ENCODE results near the gene UTP25.

DNA sequence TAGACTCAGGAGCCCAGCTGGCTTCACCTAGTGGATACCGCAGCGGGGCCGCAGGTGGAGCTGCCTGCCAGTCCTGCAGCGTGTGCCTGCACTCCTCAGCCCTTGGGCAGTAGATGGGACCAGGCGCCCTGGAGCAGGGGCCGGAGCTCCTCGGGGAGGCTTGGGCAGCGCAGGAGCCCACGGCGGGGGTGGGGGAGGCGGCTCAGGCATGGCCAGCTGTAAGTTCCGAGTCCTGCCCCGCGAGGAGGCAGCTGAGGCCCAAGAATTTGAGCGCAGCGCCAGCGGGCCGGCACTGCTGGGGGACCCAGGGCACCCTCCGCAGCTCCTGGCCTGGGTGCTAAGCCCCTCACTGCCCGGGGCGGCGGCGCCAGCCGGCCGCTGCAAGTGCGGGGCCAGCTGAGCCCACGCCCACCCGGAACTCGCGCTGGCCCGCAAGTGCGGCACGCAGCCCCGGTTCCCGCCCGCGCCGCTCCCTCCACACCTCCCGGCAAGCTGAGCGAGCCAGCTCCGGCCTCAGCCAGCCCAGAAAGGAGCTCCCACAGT is 30.9 kb downstream of the UTP25 start:
- TF ChIP-seq, protein P1, sequence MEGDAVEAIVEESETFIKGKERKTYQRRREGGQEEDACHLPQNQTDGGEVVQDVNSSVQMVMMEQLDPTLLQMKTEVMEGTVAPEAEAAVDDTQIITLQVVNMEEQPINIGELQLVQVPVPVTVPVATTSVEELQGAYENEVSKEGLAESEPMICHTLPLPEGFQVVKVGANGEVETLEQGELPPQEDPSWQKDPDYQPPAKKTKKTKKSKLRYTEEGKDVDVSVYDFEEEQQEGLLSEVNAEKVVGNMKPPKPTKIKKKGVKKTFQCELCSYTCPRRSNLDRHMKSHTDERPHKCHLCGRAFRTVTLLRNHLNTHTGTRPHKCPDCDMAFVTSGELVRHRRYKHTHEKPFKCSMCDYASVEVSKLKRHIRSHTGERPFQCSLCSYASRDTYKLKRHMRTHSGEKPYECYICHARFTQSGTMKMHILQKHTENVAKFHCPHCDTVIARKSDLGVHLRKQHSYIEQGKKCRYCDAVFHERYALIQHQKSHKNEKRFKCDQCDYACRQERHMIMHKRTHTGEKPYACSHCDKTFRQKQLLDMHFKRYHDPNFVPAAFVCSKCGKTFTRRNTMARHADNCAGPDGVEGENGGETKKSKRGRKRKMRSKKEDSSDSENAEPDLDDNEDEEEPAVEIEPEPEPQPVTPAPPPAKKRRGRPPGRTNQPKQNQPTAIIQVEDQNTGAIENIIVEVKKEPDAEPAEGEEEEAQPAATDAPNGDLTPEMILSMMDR (conservative IDR thresholded peaks at IDR 0.05 in 1 of 2, IDR thresholded peaks at IDR 0.05 in 1 of 2; ENCODE audit: extremely low read depth in 1 of 2, insufficient read depth in 1 of 2, low read depth in 1 of 2, low read length in 2 of 2), result no peak
- TF ChIP-seq EZH2 (IDR thresholded peaks at IDR 0.05; ENCODE audit: borderline replicate concordance, low read length), result no peak

Measured in mammary epithelial cell (primary cell).